GM21825 (cell line): Measurements from ENCODE around the gene LPAR1.
"Not testable (repeated sequence)": the region's sequence is repeated elsewhere in the genome, so short reads cannot be mapped to it uniquely, and the experiment has no call there.

ENCODE experiments used
- ATAC-seq: cut with Tn5 transposase; IDR thresholded peaks from one replicate; pipeline ENCODE4 v1.9.1; 2021; ENCODE audit warnings: mild to moderate bottlenecking, moderate library complexity; ENCODE audit not compliant: unreplicated experiment

Gene LPAR1, protein sequence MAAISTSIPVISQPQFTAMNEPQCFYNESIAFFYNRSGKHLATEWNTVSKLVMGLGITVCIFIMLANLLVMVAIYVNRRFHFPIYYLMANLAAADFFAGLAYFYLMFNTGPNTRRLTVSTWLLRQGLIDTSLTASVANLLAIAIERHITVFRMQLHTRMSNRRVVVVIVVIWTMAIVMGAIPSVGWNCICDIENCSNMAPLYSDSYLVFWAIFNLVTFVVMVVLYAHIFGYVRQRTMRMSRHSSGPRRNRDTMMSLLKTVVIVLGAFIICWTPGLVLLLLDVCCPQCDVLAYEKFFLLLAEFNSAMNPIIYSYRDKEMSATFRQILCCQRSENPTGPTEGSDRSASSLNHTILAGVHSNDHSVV

DNA sequence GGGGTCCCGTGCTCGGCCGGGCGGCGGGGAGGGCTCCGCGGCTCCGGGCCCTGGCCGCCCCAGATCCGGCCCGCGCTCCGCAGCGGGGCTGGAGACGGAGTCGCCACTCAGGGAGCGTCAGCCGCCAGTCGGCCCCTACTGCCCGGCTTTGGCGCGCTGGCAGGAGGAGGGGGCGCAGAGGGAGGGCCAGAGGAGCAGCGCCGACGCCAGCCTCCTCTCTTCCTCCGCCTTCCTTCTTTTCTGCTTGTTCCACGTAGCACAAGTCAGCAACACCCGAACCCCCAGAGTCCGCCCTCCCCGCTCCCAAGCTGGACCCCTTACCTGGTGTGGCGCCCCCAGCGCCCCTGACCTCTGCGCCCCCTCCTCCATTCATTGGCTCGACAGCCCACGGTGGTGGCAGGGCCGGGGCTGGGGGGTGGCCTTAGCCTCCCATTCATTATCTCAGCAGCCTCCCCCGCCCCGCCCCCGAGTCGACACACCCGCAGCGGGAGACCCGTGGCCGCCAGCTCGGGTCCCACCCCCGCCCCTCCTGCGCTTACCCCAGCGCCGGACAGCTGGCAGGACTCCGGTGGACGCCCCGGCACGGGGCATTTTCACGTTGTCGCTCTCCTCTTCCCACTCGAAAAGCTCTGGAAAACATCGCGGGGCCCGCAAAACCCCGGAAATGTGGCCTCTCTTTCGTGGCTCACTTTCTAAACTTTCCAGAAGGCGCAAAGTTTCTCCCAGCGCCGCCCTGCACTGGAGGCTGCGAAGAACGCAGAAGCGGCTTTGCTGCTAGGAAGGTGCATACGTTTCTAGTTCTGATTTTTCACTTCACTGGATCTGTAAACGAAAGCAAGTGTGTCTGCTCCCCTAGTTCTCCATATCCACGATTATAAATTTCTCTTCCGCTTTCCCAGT is at the start of gene LPAR1:
LPAR1 (minus strand) TSS at position 140 of the 900 bp plus-strand sequence. CDS start 66,353 bp downstream, outside the sequence.
- no peak for ATAC-seq

DNA sequence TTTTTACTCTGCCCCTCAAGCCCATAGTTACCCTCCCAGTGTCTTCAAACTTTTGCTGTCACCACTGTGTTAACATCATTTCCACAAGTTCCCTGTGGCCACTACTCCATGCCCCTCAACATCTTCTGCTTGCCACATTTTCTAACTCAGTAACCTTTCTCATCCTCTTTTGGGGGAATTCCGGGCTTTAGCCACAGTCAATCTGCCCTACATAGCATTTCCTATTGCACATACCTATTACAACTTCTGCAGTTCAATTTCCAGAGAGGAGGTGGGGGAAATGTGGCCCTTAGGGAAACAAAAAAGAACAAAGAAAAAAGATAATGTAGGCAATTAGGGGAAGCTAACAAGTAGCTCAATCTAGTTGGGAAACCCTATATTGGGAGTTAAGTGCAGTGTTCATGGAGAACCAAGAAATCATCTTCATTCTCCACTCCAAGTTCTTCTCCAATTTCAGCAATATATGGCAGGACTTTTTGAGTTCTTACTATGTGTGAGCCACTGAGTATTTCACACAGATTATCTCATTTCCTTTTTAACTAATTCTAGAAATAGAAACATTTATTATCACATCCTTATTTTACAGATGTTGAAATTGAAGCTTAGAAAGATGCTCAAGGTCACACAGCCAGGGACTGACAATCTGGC is 40.2 kb upstream of the LPAR1 start:
- no peak for ATAC-seq

DNA sequence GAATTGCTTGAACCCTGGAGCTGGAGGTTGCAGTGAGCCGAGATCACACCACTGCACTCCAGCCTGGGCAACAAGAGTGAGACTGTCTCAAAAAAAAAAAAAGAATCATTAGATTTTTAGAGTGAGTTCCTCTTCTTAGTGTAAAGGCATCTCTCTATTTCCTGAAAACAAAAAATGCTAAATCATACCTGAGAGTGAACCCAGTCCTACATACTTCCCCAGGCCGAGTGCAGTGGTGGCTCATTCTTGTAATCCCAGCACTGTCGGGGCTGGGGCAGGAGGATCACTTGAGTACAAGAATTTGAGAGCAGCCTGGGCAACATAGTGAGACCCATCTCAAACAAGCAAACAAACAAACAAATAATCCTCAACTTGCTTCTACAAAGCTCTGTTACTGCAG is 38.2 kb upstream of the LPAR1 start:
- no peak for ATAC-seq

DNA sequence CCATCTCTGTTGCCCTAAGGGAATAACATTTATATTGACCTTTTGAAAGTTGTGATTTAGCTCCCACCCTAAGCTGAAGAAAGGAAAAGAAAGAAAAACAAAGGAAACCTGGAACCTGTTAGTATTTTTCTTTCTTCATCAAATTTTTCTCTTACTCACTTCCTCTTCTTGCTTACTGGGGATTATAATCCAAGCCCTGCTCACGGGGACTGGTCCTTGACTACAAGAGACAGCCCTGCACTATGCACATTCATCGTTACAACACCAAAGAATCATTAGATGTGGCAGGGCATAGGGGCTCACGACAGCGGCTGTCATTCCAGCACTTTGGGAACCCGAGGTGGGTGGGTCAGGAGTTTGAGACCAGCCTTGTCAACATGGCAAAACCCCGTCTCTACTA is 37.8 kb upstream of the LPAR1 start:
- no peak for ATAC-seq

DNA sequence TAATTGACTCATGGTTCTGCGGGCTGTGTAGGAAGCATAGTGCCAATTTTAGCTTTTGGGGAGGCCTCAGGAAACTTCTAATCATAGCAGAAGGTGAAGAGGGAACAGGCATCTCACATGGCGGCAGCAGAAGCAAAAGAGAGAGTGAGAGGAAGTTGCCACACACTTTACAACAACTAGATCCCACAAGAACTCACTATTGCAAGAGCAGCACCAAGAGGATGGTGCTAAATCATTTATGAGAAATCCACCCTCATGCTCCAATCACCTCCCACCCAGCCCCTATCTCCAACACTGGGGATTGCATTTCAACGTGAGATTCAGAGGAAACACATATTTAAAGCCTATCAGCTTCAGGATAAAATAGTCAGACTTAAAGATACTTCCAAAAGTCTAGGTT is 36.1 kb upstream of the LPAR1 start:
- no peak for ATAC-seq

DNA sequence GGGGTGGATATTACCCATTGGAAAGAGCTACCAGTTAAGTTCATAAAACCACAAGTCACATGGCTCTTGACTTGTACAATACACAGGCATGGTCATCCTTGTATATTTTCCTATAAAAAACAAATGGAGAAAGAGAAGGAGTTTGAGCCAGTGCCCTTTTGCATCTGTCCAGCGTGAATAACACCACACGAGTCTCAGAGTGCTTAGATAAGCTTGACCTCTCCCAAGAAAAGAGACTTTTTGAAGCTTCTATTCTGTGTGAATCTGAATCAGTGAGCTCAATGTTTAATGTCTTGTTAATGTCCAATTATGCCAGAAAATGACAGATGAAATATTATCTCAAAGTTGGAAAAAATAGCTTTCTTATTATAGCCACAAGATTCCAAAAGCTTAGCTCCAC is 30.9 kb upstream of the LPAR1 start:
- ATAC-seq: no peak

DNA sequence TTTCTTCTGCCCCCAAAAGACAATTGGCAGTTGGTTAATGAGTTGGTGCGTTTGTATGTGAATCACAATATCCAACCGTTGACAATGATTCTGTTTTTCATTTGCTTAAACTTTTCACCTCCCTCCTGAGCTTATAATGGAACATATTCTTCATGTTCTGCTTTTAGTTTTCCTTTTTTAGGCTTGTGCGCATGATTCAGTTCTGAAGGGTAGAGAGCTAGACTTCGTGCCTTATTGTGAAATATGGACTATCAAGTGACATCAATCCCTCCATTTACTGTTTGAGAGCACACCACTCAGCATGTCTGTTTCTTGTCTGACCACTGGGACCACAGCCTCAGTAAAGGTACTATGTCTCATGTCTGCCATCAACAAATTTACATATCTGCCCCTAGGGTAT is 30.5 kb upstream of the LPAR1 start:
- no peak for ATAC-seq

DNA sequence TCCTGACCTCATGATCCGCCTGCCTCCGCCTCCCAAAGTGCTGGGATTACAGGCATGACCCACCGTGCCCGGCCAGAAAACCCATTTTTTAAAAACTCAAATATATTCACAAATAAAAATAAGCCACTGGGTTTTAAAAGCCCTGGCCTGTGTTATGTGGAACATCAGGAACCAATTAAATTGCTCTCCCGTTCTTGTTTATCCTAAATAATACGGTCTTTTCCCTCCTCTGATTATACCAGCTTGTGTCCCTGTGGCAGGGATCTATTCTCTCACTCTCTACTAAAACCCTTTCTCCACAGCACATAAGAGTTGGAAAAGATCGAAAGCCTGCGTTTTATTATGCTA is 30.1 kb upstream of the LPAR1 start:
- ATAC-seq: no peak

DNA sequence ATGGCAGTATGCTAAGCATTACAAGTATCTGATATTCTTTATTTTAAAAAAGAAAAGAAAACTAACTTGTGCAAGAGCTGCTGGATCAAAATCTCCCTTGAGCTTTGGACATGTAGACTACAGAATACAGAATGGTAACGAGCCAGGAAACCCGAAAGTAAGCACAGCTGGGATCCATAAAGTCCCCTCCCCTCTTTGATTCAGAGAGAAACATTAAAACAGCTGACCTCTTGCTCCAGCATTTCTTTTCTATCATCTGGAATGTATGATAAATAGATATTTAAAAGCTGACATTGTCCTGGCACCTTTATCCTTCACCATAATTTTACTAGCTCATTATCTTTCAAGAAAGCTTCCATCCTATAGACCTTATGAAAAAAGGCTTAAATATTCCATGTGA is 28.2 kb upstream of the LPAR1 start:
- ATAC-seq: no peak

DNA sequence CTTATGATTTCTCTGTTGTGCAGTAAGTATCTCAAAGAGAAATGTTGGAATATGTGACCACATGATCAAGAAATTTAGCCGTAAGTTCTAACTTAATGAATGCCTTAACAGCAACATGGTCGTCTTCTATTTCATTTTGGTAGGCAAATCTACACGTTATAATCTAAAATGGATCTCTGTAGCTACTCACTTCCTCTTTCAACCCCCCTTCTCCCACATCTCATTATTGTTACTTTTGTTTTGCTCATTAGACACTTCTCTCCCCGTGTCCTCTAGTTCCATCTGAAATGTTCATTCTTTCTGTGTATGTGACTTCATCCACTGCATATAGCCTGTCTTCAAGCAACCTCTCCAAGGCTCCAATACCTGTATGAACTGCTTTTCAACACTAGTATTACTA is 27.1 kb upstream of the LPAR1 start:
- ATAC-seq: no peak

DNA sequence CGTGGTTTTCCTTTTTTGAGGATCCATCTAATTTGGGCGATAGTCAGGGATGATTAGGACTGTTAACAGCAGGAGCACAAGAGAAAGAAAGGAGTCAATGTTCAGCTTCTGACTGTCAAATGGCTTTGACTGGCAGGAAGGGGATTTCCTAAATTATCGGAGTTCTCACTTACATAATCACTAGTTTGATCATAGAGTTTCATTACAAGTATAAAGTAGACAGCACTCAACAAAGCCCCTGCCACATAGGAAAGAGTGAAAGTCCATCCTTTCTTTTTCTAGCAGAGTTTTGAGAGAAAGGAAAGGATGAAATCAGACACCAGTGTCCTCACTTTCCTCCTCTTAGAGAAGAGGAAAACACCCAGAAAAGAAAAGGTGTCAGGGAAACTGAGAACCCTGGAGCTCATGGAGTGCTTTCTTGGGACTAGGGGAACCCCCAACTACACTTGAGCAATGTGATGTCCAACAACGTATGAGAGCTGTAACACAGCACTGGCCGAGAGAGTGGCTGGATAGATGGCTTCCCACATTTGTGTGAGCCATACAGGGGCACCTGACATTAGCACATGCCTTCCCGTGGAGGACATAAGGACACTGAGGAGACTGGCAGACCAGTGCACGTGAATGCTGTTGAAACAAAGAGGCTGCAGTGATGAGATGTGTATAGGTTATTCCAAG is 26.0 kb upstream of the LPAR1 start:
- ATAC-seq: no peak

DNA sequence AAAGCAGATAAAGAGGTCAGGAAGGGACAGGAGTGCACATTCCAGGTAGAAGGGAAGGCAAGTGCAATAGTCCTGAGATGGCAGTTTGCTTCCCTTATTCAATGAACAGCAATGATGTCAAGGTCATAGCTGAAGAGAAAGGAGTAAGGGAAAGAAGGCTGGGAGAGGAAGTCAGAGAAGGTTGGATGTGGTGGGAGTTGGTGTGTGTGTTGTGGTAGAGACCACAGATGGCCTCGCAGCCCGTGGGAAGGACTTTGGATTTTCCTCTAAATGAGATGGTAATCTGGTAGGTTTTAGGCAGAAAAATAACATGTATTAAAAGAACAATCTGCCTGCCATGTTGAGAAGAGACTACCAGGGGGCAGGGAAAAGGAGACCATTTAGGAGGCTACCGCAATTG is 25.1 kb upstream of the LPAR1 start:
- no peak for ATAC-seq

DNA sequence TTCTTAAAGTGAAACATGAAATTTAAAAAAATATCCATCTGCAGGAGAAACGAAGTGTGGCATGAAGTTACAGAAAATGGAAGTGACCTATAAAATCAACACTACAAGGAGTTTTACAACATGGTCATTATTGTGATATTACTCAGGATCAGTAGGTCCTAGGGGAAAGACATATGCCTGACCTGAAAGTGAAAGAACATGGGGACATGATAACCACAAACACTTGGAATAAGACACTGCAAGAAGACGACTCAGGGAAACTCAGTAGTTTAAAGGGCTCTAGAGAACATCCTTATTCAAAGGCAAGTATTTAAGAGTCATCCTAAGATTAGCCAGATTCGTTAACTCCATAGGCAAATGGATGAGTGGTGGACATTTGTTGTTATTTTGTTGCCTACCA is 19.9 kb upstream of the LPAR1 start:
- ATAC-seq: no peak

DNA sequence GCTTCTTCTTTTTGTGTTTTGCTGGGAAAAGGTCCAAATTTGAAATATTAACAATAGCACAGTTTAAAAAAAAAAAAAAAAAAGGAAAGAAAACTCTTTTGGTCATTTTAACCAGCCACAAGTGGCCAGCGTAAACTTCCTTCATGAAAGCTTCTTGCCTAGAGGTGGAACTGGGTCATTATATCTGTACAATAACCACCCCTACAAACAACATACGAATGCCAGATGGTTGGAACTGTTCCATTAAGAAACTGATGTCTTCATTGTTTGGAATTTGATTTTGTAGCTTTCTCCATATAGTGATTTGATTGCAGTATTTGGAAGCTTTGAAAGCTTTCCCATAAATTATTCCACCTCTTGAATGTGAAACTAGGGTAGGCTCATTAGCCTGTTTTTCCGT is 18.3 kb upstream of the LPAR1 start:
- ATAC-seq: no peak

DNA sequence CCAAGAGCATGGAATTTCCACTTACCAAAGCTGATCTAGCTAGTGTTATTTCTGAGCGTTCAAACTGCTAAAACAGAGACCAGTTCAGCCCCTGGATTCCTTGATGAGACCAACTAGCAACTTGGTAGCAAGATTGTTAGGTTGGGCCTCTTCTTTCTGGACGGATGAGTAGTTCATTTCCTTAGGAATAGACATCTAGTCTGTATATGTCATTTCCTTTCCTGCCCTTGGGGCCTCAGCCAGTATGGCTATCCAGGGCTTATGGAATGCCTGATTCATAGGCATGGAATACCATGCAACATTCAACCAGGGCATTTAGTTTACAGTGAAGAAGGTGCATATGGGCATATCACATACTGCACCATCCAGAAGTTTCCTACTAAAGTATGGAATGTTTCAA is 14.5 kb upstream of the LPAR1 start:
- ATAC-seq: no peak

DNA sequence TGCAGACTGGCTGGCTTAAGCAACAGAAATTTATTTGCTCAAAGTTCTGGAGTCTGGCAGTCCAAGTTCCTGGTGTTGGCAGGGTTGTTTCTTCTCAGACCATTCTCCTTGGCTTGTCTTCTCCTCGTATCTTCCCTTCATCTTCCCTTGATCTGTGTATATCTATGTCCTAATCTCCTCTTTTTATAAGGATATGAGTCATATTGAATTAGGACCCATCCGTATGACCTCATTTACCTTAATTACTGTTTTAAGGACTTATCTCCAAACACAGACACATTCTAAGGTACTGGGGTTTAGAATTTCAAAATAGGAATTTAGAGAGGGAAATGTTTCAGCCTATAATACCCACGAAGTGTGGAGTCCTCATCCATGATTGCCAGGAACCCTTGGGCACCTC is 13.1 kb upstream of the LPAR1 start:
- ATAC-seq: no peak

DNA sequence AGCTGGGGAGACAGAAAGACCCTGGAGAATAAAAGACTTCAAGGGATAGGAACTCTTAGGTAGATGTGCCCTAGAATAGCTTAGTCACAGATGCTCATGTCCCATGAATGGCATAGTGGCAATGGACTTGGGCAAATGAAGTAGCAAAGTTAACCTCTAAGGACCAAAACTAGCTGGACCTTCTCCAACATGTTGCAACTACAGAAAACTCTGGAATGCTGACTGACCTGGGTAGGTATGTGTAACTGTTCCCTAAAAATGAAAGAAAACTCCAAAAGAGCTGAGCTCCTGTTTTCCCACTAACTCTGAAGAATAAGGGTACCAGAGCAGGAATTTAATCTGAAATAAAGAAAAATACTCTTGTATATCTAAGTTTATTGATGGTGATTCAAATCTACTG is 12.5 kb upstream of the LPAR1 start:
- ATAC-seq: no peak

DNA sequence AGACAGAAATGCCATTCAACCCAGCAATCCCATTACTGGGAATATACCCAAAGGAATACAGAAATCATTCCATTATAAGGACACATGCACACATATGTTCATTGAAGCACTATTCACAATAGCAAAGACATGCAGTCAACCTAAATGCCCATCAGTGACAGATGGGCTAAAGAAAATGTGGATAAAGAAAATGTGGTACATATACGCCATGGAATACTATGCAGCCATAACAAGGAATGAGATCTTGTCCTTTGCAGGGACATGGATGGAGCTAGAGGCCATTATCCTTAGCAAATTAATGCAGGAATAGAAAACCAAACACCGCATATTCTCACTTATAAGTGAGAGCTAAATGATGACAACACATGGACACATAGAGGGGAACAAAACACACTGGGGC is 9.0 kb upstream of the LPAR1 start:
- not testable (repeated sequence) for ATAC-seq

DNA sequence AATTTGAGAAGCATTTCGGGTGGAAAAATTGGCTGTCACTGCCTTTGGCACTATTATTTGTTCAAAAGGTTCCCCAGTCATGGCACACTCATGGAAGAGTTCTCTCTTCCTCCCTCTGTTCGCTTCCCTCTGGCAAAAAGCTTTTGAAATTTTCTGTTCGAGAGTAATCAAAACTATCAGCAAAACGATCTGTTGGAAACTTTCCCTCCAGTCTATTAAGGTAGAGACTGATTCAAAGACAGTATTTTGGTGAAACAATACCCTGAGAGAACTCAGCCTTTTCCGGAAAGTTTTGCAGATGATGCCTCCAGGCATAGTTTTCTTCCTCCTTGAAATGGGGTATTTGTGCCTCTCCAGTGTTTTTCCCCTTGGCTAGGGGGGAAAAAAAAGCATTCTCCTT is 3.6 kb upstream of the LPAR1 start:
- ATAC-seq: no peak

DNA sequence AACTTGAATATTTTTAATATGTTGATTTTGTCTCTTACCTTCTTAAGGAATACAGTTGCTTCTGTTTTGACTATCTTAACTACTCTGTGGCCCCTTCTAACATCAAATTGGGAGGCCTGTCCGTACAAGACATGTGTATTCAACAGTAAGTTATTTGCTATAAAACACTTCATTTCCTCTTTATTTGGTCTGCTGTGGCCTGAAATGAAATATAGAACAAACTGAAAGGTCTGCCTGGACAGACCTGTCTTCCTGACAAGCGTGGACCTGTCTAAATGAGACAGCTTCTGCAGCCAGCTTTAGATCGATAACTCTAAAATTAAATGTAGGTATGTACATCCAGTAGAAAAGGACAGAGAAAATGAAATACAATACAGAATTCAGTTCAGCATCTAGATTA is 2.2 kb upstream of the LPAR1 start:
- ATAC-seq: no peak

DNA sequence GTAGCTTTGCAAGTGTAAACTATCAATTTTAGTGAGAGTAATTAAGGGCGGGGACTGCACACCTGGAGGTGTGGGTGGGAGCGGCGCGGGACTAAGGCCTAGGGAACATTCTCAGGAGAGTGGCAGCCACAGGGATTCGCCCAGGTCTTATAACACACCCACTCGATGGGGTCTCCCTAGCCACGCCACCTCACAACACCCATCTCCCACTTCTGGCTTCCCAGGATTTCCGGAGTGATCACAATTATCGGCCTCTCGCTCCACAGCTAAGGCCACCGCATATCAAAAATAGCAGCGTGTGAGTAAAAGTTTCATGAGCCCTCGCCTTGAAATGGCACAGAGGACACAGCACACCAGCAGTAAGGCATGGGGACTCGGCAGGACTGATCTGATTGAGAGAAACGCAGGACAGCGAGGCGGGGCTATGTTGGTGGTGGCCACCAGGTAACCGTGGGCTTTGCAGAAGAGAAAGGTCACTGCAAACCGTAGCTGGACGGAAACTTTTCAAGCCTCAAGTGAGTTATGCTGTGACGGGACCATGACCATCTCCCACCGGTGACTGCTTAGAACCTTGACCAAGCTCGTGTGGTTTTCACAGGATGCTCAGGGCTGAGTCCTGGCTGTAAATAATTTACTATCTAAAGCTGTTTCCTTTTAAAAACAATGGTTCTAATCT is 1.1 kb upstream of the LPAR1 start:
- ATAC-seq: no peak
